A673 (cell line): ENCODE results near the gene DCAF7. TPM values are rescaled to one million over a fixed set of nuclear protein-coding genes. Genes with fewer than 3 reads are reported as not detected.

Source experiments
- BruUV-seq: library from RNA; stranded (reverse); fragments of 400-500 nt; replicated peaks from 2 replicates; lab custom pipeline; 2021; lab: Mats Ljungman, UMichigan
- CTCF ChIA-PET: fragments of 300-600 bp; sonication (Branson Sonifier 250); formaldehyde crosslinking; loops from one replicate; lab custom pipeline; 2022; ENCODE audit warnings: antibody characterized with exemption; lab: Charles Lee
- POLR2A ChIA-PET: fragments of 300-600 bp; sonication (Branson Sonifier 250); formaldehyde crosslinking; loops from one replicate; lab custom pipeline; 2022; ENCODE audit warnings: antibody characterized with exemption; ENCODE audit not compliant: low non-redundant PET; lab: Charles Lee
- DNase-seq: peaks from one replicate; pipeline ENCODE4 v3.0.0-alpha.2; 2015; ENCODE audit warnings: low spot score
- H3K27ac ChIP-seq: fragments of 200-600 bp; sonication (generic); 2 replicates; pipeline ENCODE4 v1.5.1; 2016; ENCODE audit warnings: mixed run types, low read depth, mild to moderate bottlenecking, mixed read lengths, antibody characterized with exemption, low read length; ENCODE audit not compliant: poor library complexity, severe bottlenecking
- H3K27me3 ChIP-seq: fragments of 200-600 bp; sonication (generic); replicated peaks from 2 replicates; pipeline ENCODE4 v1.6.1; 2017; ENCODE audit warnings: mixed run types, low read depth, mild to moderate bottlenecking, mixed read lengths, antibody characterized with exemption, low read length; ENCODE audit not compliant: insufficient read depth, poor library complexity
- H3K36me3 ChIP-seq: fragments of 200-600 bp; sonication (generic); 2 replicates; pipeline ENCODE4 v1.6.1; 2016; ENCODE audit warnings: mixed run types, mild to moderate bottlenecking, mixed read lengths, antibody characterized with exemption, low read length; ENCODE audit not compliant: insufficient read depth, poor library complexity, severe bottlenecking
- H3K4me1 ChIP-seq: fragments of 200-600 bp; sonication (generic); 2 replicates; pipeline ENCODE4 v1.6.1; 2017; ENCODE audit warnings: mixed run types, mild to moderate bottlenecking, mixed read lengths, antibody characterized with exemption, low read length; ENCODE audit not compliant: insufficient read depth, poor library complexity, severe bottlenecking
- H3K4me3 ChIP-seq: fragments of 200-600 bp; sonication (generic); 2 replicates; pipeline ENCODE4 v1.5.1; 2016; ENCODE audit warnings: low read depth, mixed run types, mild to moderate bottlenecking, mixed read lengths, low read length; ENCODE audit not compliant: poor library complexity, severe bottlenecking
- H3K9me3 ChIP-seq: fragments of 200-600 bp; sonication (generic); 2 replicates; pipeline ENCODE4 v1.6.1; 2016; ENCODE audit warnings: mixed run types, low read depth, mild to moderate bottlenecking, mixed read lengths, antibody characterized with exemption, low read length; ENCODE audit not compliant: poor library complexity, severe bottlenecking
- EZH2 ChIP-seq: fragments of 200-600 bp; sonication (generic); IDR thresholded peaks from 2 replicates; pipeline ENCODE4 v1.6.1; 2017; ENCODE audit warnings: borderline replicate concordance, low read depth, mild to moderate bottlenecking, mixed read lengths, antibody characterized with exemption, low read length; ENCODE audit not compliant: poor library complexity, severe bottlenecking
- intact Hi-C: fragments of 100-400 bp; cut with micrococcal nuclease; formaldehyde crosslinking; loops from one replicate; pipeline ENCODE4 v1.10.0; 2022; ENCODE audit not compliant: unreplicated experiment
- total RNA-seq: library from RNA; stranded (reverse); gene quantifications from 2 replicates; pipeline ENCODE4 v1.2.3, GENCODE V29; 2021
- TF ChIP-seq, protein P1 (sequence below): fragments of 300-800, 200-600 bp; sonication (generic); conservative IDR thresholded peaks from 2 replicates; pipeline ENCODE4 v1.5.1; 2017; ENCODE audit warnings: low read depth, mild to moderate bottlenecking, antibody characterized with exemption, low read length, moderate library complexity, mixed read lengths

The DCAF7 gene
- total RNA-seq, 1 experiment from 2014 or later = 116 TPM

DNA sequence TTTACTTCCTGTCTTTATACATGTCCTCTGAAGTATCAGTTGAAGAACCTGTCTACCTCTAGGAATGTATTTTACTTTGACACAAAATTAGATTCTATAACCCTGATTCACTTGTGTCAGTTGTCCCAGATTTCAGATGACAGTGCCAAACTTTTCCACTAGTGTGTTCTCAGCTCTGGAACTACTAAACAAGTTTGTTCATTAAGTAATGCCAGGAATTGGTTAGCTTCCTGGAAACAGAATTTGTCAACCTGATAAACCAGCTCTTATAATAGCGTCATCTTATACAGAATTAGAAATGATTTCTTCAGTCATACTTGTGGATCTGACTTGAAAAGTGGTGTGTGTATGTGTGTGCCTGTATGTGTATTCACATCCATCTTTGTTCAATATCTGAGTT, 79.3 kb downstream of the DCAF7 start:
- H3K27me3 ChIP-seq = no peaks in the 10 kb centered on the region
- TF ChIP-seq, protein P1, sequence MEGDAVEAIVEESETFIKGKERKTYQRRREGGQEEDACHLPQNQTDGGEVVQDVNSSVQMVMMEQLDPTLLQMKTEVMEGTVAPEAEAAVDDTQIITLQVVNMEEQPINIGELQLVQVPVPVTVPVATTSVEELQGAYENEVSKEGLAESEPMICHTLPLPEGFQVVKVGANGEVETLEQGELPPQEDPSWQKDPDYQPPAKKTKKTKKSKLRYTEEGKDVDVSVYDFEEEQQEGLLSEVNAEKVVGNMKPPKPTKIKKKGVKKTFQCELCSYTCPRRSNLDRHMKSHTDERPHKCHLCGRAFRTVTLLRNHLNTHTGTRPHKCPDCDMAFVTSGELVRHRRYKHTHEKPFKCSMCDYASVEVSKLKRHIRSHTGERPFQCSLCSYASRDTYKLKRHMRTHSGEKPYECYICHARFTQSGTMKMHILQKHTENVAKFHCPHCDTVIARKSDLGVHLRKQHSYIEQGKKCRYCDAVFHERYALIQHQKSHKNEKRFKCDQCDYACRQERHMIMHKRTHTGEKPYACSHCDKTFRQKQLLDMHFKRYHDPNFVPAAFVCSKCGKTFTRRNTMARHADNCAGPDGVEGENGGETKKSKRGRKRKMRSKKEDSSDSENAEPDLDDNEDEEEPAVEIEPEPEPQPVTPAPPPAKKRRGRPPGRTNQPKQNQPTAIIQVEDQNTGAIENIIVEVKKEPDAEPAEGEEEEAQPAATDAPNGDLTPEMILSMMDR = no peak
- TF ChIP-seq EZH2 = no peak
- no peaks in the 10 kb centered on the region for H3K9me3 ChIP-seq
- DNase-seq = no peak
- ChIA-PET POLR2A (no interaction called here), CTCF (no interaction called here)
- no peak overlapping the region for H3K27ac ChIP-seq
- peaks cover 22% of the 10 kb centered on the region for H3K4me1 ChIP-seq
- intact Hi-C loops = no loop called here
- no peak overlapping the region for H3K4me3 ChIP-seq
- BruUV-seq = no TSS peak
- H3K36me3 ChIP-seq = no peaks in the 10 kb centered on the region

DNA sequence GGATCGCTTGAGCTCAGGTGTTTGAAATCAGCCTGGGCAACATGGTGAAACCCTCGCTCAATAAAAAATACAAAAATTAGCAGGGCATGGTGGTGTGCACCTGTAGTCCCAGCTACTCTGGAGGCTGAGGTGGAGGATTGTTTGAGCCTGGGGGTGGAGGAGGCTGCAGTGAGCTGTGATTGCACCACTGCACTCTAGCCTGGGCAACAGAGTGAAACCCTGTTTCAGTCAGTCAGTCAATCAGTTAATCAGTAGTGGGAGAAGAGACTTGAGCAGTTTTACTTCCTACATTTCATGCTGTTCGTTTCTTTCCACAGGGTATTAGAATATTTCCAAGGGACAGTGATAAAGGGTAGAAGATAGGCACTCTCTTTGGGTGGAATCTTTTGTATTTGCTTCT, 80.8 kb downstream of the DCAF7 start:
- Histone ChIP-seq H3K27ac (no peak overlapping the region), H3K4me3 (no peak overlapping the region), H3K36me3 (no peaks in the 10 kb centered on the region), H3K27me3 (no peaks in the 10 kb centered on the region), H3K4me1 (peaks cover 36% of the 10 kb centered on the region), H3K9me3 (no peaks in the 10 kb centered on the region)
- intact Hi-C loops = no loop called here
- no peak for DNase-seq
- ChIA-PET POLR2A (no interaction called here), CTCF (no interaction called here)
- TF ChIP-seq, protein P1 = no peak
- no peak for TF ChIP-seq EZH2
- no TSS peak for BruUV-seq

DNA sequence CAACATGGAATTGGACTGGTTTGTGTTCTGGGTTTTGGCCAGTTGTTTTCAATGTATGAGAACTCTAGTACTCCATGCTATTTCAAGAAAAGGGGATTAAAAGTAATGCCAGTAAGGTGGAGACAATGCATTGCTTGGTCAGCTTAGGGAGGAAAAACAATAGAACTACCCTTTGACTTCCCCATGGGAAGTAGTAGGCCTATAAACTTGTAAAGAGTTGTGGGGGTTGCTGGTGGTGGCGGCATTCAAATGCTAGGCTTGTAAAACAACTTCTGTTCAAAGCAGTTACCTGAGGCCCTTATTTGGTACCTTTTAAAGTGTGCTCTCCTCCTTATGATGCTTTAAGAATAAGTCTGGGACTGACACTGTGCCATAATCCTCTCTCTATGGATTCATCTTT, 81.3 kb downstream of the DCAF7 start:
- Histone ChIP-seq H3K9me3 (no peaks in the 10 kb centered on the region), H3K36me3 (peaks cover 4% of the 10 kb centered on the region), H3K27ac (no peak overlapping the region), H3K4me3 (no peak overlapping the region), H3K4me1 (peaks cover 34% of the 10 kb centered on the region), H3K27me3 (no peaks in the 10 kb centered on the region)
- BruUV-seq = no TSS peak
- TF ChIP-seq, protein P1 = no peak
- no peak for TF ChIP-seq EZH2
- DNase-seq = no peak
- intact Hi-C loops = no loop called here
- POLR2A ChIA-PET = no interaction called here
- CTCF ChIA-PET = no interaction called here
